ENCODE measurements around the gene SORCS2. TPM values are rescaled to one million over a fixed set of nuclear protein-coding genes. Genes with fewer than 3 reads are reported as not detected.

The SORCS2 gene
- polyA plus RNA-seq, 1 donor (not counting 4 experiments of a cell fraction or from before 2014, with no cell fraction given): 0.09 TPM

DNA sequence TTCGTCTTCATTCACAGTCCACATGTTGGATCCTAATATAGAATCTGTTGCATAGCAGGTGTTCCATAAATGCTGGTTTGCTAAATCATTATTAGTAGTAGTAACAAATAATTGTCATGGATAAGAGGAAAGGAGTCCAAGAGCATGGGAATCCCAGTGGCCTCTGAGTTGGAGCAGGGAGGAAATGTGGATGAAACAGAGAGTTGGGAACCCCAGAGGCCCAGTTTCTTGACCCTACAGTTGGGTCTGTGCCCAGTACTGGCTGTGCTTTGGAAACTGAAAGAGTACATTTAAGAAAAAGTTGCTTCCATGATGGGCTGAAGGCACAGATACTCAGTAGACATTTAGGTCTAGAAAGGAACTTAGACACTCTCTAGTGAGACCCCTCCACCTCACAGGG lies 391.8 kb downstream of the SORCS2 start:
- Histone ChIP-seq H4K20me1 (ENCODE audit: control insufficient read depth, extremely low read depth, insufficient read depth, low read length) (no peaks in the 10 kb centered on the region), H3K79me2 (ENCODE audit: control insufficient read depth, insufficient read depth, low read length) (no peaks in the 10 kb centered on the region), H3K4me3 (ENCODE audit: control insufficient read depth in 2 of 3, extremely low read depth in 1 of 3, insufficient read depth in 2 of 3, low read depth in 1 of 3, low read length in 3 of 3) (no peak overlapping the region), H3K9ac (ENCODE audit: control insufficient read depth, extremely low read depth, insufficient read depth, low read length) (no peak overlapping the region), H3K9me1 (ENCODE audit: control insufficient read depth, extremely low read depth, insufficient read depth, low read length) (no peaks in the 10 kb centered on the region), H3K27ac (ENCODE audit: control insufficient read depth, insufficient read depth, low read length) (no peak overlapping the region), H3K4me1 (ENCODE audit: control insufficient read depth, extremely low read depth, insufficient read depth, low read length) (no peaks in the 10 kb centered on the region), H3K27me3 (ENCODE audit: control insufficient read depth, extremely low read depth, insufficient read depth, low read length) (no peaks in the 10 kb centered on the region), H3K4me2 (ENCODE audit: control insufficient read depth, extremely low read depth, insufficient read depth, low read depth, low read length) (no peak overlapping the region), H3K9me3 (ENCODE audit: control insufficient read depth, low read depth, low read length) (peaks cover 11% of the 10 kb centered on the region), H2AFZ (ENCODE audit: control insufficient read depth, low read length) (no peak overlapping the region), H3K36me3 (ENCODE audit: control insufficient read depth in 2 of 2, extremely low read depth in 1 of 2, insufficient read depth in 2 of 2, low read length in 2 of 2) (no peaks in the 10 kb centered on the region)
- no peak for DNase-seq (ENCODE audit: low read depth, low spot score)
- dilution Hi-C loops (cut with MboI; ENCODE audit: extremely low pct_ligation_motif_present, low sequenced_read_pairs): no loop called here
- no peak for FAIRE-seq
- no peak for TF ChIP-seq EZH2 (IDR thresholded peaks at IDR 0.05; ENCODE audit: low read length)
- TF ChIP-seq, protein P1, sequence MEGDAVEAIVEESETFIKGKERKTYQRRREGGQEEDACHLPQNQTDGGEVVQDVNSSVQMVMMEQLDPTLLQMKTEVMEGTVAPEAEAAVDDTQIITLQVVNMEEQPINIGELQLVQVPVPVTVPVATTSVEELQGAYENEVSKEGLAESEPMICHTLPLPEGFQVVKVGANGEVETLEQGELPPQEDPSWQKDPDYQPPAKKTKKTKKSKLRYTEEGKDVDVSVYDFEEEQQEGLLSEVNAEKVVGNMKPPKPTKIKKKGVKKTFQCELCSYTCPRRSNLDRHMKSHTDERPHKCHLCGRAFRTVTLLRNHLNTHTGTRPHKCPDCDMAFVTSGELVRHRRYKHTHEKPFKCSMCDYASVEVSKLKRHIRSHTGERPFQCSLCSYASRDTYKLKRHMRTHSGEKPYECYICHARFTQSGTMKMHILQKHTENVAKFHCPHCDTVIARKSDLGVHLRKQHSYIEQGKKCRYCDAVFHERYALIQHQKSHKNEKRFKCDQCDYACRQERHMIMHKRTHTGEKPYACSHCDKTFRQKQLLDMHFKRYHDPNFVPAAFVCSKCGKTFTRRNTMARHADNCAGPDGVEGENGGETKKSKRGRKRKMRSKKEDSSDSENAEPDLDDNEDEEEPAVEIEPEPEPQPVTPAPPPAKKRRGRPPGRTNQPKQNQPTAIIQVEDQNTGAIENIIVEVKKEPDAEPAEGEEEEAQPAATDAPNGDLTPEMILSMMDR (optimal IDR thresholded peaks at IDR 0.05 in 1 of 3, IDR thresholded peaks at IDR 0.05 in 1 of 3, conservative IDR thresholded peaks at IDR 0.05 in 1 of 3; ENCODE audit: extremely low read depth in 1 of 3, insufficient read depth in 2 of 3, low read length in 3 of 3): no peak

DNA sequence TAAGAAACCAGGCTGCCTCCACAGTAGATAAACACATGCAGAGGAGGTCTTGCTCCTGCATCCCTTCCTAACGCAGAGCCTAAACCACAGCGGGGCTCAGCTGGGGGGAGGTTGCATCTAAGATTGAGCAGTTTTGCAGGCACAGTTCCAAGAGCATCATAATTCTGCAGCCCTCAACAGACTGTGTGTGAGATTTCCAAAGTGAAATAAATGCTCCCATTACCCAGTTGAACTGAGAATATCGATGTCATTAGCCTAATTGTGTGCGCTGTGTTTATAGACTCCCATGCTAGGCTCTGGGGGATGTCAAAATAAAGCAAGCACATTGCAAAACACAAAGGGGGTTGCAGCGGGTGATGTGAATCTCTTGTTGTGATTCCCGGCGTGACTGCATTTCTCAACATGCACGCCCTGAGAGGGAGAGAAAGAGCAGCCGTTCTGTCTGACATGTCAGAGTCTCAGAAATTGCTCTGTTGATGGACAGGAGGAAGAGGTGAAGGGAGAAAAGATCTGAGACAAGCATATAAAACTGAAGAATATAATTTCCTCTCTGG lies 392.3 kb downstream of the SORCS2 start:
- Histone ChIP-seq H2AFZ (ENCODE audit: control insufficient read depth, low read length) (no peak overlapping the region), H3K4me2 (ENCODE audit: control insufficient read depth, extremely low read depth, insufficient read depth, low read depth, low read length) (no peak overlapping the region), H3K27me3 (ENCODE audit: control insufficient read depth, extremely low read depth, insufficient read depth, low read length) (no peaks in the 10 kb centered on the region), H3K4me3 (ENCODE audit: control insufficient read depth in 2 of 3, extremely low read depth in 1 of 3, insufficient read depth in 2 of 3, low read depth in 1 of 3, low read length in 3 of 3) (no peak overlapping the region), H3K4me1 (ENCODE audit: control insufficient read depth, extremely low read depth, insufficient read depth, low read length) (no peaks in the 10 kb centered on the region), H3K36me3 (ENCODE audit: control insufficient read depth in 2 of 2, extremely low read depth in 1 of 2, insufficient read depth in 2 of 2, low read length in 2 of 2) (no peaks in the 10 kb centered on the region), H3K9ac (ENCODE audit: control insufficient read depth, extremely low read depth, insufficient read depth, low read length) (no peak overlapping the region), H3K79me2 (ENCODE audit: control insufficient read depth, insufficient read depth, low read length) (no peaks in the 10 kb centered on the region), H3K9me3 (ENCODE audit: control insufficient read depth, low read depth, low read length) (peaks cover 6% of the 10 kb centered on the region), H4K20me1 (ENCODE audit: control insufficient read depth, extremely low read depth, insufficient read depth, low read length) (no peaks in the 10 kb centered on the region), H3K9me1 (ENCODE audit: control insufficient read depth, extremely low read depth, insufficient read depth, low read length) (no peaks in the 10 kb centered on the region), H3K27ac (ENCODE audit: control insufficient read depth, insufficient read depth, low read length) (no peak overlapping the region)
- dilution Hi-C loops (cut with MboI; ENCODE audit: extremely low pct_ligation_motif_present, low sequenced_read_pairs): no loop called here
- DNase-seq (ENCODE audit: low read depth, low spot score) (no peak), FAIRE-seq (no peak)
- TF ChIP-seq, protein P1 (optimal IDR thresholded peaks at IDR 0.05 in 1 of 3, IDR thresholded peaks at IDR 0.05 in 1 of 3, conservative IDR thresholded peaks at IDR 0.05 in 1 of 3; ENCODE audit: extremely low read depth in 1 of 3, insufficient read depth in 2 of 3, low read length in 3 of 3): no peak
- no peak for TF ChIP-seq EZH2 (IDR thresholded peaks at IDR 0.05; ENCODE audit: low read length)

All from keratinocyte (primary cell).